Stimulated activated CD8-positive, alpha-beta memory T cell treated with anti-CD3 and anti-CD28 coated beads, Interleukin-7, amount 100 ng/mL, for 1 hour (primary cell): Measurements from ENCODE around the gene ARPIN.

ENCODE experiments used
- DNase-seq, 2 donors: peaks; one replicate each; pipeline ENCODE4 v3.0.0-alpha.2; 2020; ENCODE audit warnings: low read depth in 2 of 2

Gene ARPIN

DNA sequence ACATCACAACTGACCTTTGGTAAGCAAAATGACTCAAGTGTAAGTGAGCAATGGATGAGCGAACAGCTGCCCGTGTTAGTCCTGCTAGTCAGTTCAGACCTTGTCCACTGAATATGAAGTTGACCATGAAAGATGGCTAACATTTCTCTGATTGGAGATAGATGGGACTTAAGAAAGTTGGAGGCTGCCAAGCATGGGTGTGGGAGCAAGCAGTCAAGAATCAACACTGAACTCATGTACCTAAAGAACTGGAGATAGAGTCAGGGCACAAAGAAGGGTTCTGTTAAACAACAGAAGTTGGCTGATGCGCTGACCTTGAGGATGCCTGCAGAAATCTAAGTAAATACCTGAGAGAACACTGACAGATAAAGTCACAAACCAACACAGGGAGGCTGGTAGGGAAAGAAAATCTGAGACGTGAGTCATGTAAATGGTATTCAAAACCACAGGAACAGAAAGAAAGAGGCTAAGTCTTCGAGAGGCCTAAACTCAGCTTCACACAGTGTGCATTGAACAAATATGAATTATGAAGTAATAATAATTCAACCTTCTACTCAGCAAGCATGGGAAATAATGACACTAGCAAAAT, 67.4 kb downstream of the ARPIN start:
- no peak for DNase-seq
